Measurements from ENCODE around the gene IGF2R. TPM values are rescaled to one million over a fixed set of nuclear protein-coding genes. Genes with fewer than 3 reads are reported as not detected.

The IGF2R gene
- total RNA-seq, 1 experiment from 2014 or later = 92.2 TPM

DNA sequence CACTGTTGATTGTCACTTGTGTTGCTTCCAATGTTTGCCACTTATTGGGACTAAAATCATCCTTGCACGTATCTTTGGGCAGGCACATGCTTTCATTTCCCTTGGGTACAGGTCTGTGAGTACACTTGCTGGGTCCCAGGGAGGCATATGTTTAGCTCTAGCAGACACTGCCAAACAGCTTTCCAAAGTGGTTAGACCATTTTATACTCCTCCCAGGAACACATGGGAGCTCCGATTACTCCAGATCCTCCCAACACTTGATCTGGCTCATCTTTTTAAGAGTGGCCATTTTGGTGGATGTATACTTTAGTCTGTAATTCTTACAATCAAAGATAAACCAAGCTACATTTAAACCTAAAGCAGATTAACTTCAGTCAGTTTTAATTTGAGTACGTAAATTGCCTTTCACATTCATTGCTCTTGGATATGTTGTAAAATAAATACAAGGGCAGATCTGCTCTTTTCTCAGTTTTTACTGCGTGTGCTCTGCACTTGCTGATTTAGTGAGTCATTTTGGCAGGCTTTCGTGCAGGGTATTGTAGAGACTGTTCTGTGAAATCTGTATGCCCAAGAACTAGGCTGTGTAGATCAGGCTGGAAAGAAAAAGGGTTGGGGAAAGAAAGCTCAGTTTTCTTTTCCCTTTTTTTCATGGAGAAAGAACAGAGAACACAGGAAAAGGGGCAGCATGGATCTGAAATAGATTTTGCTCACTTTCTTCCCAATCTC is 172.3 kb downstream of the IGF2R start:
- Mint-ChIP-seq H3K4me3 (ENCODE audit: unreplicated experiment) (no peak overlapping the region), H3K4me1 (ENCODE audit: low read depth, unreplicated experiment) (peaks cover 32% of the 10 kb centered on the region), H3K9me3 (ENCODE audit: unreplicated experiment) (no peaks in the 10 kb centered on the region), H3K36me3 (ENCODE audit: insufficient read depth, unreplicated experiment) (no peaks in the 10 kb centered on the region), H3K27ac (ENCODE audit: unreplicated experiment) (no peak overlapping the region), H3K27me3 (ENCODE audit: insufficient read depth, unreplicated experiment) (no peaks in the 10 kb centered on the region)
- BruUV-seq (replicated peaks) = no TSS peak
- no peaks in the 10 kb centered on the region for H3K27me3 ChIP-seq (replicated peaks; ENCODE audit: control insufficient read depth, insufficient read depth, low read length)
- TF ChIP-seq, protein P1, sequence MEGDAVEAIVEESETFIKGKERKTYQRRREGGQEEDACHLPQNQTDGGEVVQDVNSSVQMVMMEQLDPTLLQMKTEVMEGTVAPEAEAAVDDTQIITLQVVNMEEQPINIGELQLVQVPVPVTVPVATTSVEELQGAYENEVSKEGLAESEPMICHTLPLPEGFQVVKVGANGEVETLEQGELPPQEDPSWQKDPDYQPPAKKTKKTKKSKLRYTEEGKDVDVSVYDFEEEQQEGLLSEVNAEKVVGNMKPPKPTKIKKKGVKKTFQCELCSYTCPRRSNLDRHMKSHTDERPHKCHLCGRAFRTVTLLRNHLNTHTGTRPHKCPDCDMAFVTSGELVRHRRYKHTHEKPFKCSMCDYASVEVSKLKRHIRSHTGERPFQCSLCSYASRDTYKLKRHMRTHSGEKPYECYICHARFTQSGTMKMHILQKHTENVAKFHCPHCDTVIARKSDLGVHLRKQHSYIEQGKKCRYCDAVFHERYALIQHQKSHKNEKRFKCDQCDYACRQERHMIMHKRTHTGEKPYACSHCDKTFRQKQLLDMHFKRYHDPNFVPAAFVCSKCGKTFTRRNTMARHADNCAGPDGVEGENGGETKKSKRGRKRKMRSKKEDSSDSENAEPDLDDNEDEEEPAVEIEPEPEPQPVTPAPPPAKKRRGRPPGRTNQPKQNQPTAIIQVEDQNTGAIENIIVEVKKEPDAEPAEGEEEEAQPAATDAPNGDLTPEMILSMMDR (IDR thresholded peaks at IDR 0.05; ENCODE audit: insufficient read depth in 1 of 2, low read depth in 1 of 2, low read length in 1 of 2, severe bottlenecking in 1 of 2, unreplicated experiment in 1 of 2) = no peak
- H3K9me3 ChIP-seq = no peaks in the 10 kb centered on the region
- intact Hi-C loops (cut with micrococcal nuclease; ENCODE audit: unreplicated experiment) = no loop called here
- no peak overlapping the region for H3K4me3 ChIP-seq (ENCODE audit: low read depth, low read length)
- CTCF ChIA-PET = no interaction called here
- H3K4me1 ChIP-seq = peaks cover 11% of the 10 kb centered on the region
- DNase-seq = no peak
- POLR2A ChIA-PET = no interaction called here
- no peaks in the 10 kb centered on the region for H3K36me3 ChIP-seq (ENCODE audit: control insufficient read depth, insufficient read depth, low read length)

DNA sequence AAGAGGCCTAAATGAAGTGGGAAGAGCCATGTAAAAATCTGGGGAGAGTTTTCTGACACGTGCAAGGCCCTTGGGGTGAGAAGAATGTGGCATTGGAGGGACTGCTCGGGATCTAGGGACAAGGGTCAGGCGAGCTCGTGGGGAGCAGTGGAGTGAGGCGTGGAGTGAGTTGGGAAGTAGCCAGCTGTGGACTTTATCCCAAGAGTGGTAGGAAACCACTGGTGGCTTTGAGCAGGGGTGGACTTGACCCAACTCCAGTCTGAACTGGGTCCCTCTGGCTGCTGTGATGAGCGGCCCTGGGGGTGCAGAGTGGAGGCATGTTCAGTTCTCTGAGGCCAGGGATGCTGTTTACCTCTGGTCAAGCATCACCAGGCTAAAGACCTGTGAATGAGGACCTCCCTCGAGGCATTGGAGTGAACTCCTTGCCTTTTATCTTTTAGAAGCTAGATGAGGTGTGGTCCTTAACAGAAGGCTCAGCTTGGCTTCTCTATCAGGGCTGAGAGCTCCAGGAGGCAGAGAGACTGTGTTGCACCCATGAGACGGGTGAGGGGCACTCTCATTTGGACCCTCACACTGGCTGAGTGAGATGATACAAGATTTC is 173.3 kb downstream of the IGF2R start:
- Mint-ChIP-seq H3K4me3 (ENCODE audit: unreplicated experiment) (no peak overlapping the region), H3K9me3 (ENCODE audit: unreplicated experiment) (no peaks in the 10 kb centered on the region), H3K36me3 (ENCODE audit: insufficient read depth, unreplicated experiment) (no peaks in the 10 kb centered on the region), H3K4me1 (ENCODE audit: low read depth, unreplicated experiment) (peaks cover 32% of the 10 kb centered on the region), H3K27me3 (ENCODE audit: insufficient read depth, unreplicated experiment) (no peaks in the 10 kb centered on the region), H3K27ac (ENCODE audit: unreplicated experiment) (no peak overlapping the region)
- H3K36me3 ChIP-seq (ENCODE audit: control insufficient read depth, insufficient read depth, low read length) = no peaks in the 10 kb centered on the region
- DNase-seq = no peak
- peaks cover 11% of the 10 kb centered on the region for H3K4me1 ChIP-seq
- TF ChIP-seq, protein P1 (IDR thresholded peaks at IDR 0.05; ENCODE audit: insufficient read depth in 1 of 2, low read depth in 1 of 2, low read length in 1 of 2, severe bottlenecking in 1 of 2, unreplicated experiment in 1 of 2) = no peak
- H3K27me3 ChIP-seq (replicated peaks; ENCODE audit: control insufficient read depth, insufficient read depth, low read length) = no peaks in the 10 kb centered on the region
- no peak overlapping the region for H3K4me3 ChIP-seq (ENCODE audit: low read depth, low read length)
- ChIA-PET CTCF (no interaction called here), POLR2A (no interaction called here)
- H3K9me3 ChIP-seq = no peaks in the 10 kb centered on the region
- no TSS peak for BruUV-seq (replicated peaks)
- intact Hi-C loops (cut with micrococcal nuclease; ENCODE audit: unreplicated experiment) = no loop called here

DNA sequence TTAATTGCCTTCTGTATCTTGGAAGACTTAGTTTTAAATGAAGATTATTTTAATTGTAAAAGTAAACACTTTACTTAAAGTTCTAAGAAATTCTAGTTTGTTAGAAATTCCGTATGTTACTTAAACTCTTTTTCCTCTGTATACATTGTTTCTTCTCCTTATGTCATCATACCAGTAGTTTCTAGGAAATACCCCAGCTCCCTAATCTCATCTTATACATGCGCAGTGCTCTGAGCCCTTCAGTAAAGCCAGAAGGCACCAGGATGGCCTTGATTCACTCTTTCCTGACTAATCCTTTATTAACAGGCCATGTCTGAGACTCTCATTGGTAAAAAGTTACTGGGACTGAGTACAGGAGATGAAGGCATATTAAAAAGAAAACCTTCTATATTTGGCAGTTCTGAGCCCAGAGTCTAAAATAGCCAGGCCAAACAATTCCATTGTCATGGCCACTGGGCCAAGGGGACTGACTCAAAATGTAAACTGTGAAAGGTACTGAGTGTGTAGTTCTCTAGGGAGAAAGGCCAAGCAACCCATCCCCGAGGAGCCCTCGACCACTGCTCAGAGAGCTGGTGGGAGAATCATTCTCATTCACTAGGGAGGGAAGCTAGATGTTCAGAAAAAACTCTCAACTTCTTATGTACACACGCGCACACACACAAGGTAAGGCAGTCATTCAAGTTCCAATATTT is 177.7 kb downstream of the IGF2R start:
- Histone ChIP-seq H3K9me3 (no peaks in the 10 kb centered on the region), H3K4me1 (no peaks in the 10 kb centered on the region), H3K4me3 (ENCODE audit: low read depth, low read length) (no peak overlapping the region), H3K27me3 (replicated peaks; ENCODE audit: control insufficient read depth, insufficient read depth, low read length) (no peaks in the 10 kb centered on the region), H3K36me3 (ENCODE audit: control insufficient read depth, insufficient read depth, low read length) (no peaks in the 10 kb centered on the region)
- no peak for DNase-seq
- TF ChIP-seq, protein P1 (IDR thresholded peaks at IDR 0.05; ENCODE audit: insufficient read depth in 1 of 2, low read depth in 1 of 2, low read length in 1 of 2, severe bottlenecking in 1 of 2, unreplicated experiment in 1 of 2) = no peak
- intact Hi-C loops (cut with micrococcal nuclease; ENCODE audit: unreplicated experiment) = no loop called here
- Mint-ChIP-seq H3K27me3 (ENCODE audit: insufficient read depth, unreplicated experiment) (no peaks in the 10 kb centered on the region), H3K4me3 (ENCODE audit: unreplicated experiment) (no peak overlapping the region), H3K4me1 (ENCODE audit: low read depth, unreplicated experiment) (peaks cover 7% of the 10 kb centered on the region), H3K36me3 (ENCODE audit: insufficient read depth, unreplicated experiment) (no peaks in the 10 kb centered on the region), H3K27ac (ENCODE audit: unreplicated experiment) (no peak overlapping the region), H3K9me3 (ENCODE audit: unreplicated experiment) (no peaks in the 10 kb centered on the region)
- ChIA-PET POLR2A (no interaction called here), CTCF (no interaction called here)
- no TSS peak for BruUV-seq (replicated peaks)
